Muscle of arm (tissue), 14 donors: Measurements from ENCODE around the gene CEP41. TPM values are rescaled to one million over a fixed set of nuclear protein-coding genes. Genes with fewer than 3 reads are reported as not detected.

ENCODE experiments used
- DNase-seq: peaks from one replicate; pipeline ENCODE4 v3.0.0-alpha.2; 2013
- long read RNA-seq, 11 donors: transcript quantifications; one replicate each; lab custom pipeline, GENCODE V29; 2026
- polyA plus RNA-seq, 12 donors: library from polyadenylated mRNA; unstranded; fragments of 120-200 nt; gene quantifications; one replicate each; pipeline ENCODE4 v1.2.1, GENCODE V29; 2013; ENCODE audit not compliant: insufficient read length in 12 of 12

Gene CEP41
- polyA plus RNA-seq = 100 to 1,000 TPM in 1 of 12 donors, 10 to 100 TPM in 11; 20.4 to 234 (median 23.7) TPM
- long read RNA-seq, donor 1, full-length matches to known transcripts = 5 of 5 reads
- long read RNA-seq, donor 1, partial matches to known transcripts = 0 of 5 reads
- long read RNA-seq, donor 1, other reads (novel, unspliced or antisense) = 0 of 5 reads
- long read RNA-seq, donor 2, full-length matches to known transcripts = 2 of 13 reads
- long read RNA-seq, donor 2, partial matches to known transcripts = 11 of 13 reads
- long read RNA-seq, donor 2, other reads (novel, unspliced or antisense) = 0 of 13 reads
- long read RNA-seq, donor 3, full-length matches to known transcripts = 3 of 3 reads
- long read RNA-seq, donor 3, partial matches to known transcripts = 0 of 3 reads
- long read RNA-seq, donor 3, other reads (novel, unspliced or antisense) = 0 of 3 reads
- long read RNA-seq, donor 4 = 0 reads
- long read RNA-seq, donor 5, full-length matches to known transcripts = 6 of 6 reads
- long read RNA-seq, donor 5, partial matches to known transcripts = 0 of 6 reads
- long read RNA-seq, donor 5, other reads (novel, unspliced or antisense) = 0 of 6 reads
- long read RNA-seq, donor 6, full-length matches to known transcripts = 4 of 13 reads
- long read RNA-seq, donor 6, partial matches to known transcripts = 9 of 13 reads
- long read RNA-seq, donor 6, other reads (novel, unspliced or antisense) = 0 of 13 reads
- long read RNA-seq, donor 7, full-length matches to known transcripts = 3 of 3 reads
- long read RNA-seq, donor 7, partial matches to known transcripts = 0 of 3 reads
- long read RNA-seq, donor 7, other reads (novel, unspliced or antisense) = 0 of 3 reads
- long read RNA-seq, donor 8, full-length matches to known transcripts = 3 of 3 reads
- long read RNA-seq, donor 8, partial matches to known transcripts = 0 of 3 reads
- long read RNA-seq, donor 8, other reads (novel, unspliced or antisense) = 0 of 3 reads
- long read RNA-seq, donor 9, full-length matches to known transcripts = 2 of 2 reads
- long read RNA-seq, donor 9, partial matches to known transcripts = 0 of 2 reads
- long read RNA-seq, donor 9, other reads (novel, unspliced or antisense) = 0 of 2 reads
- long read RNA-seq, donor 10, full-length matches to known transcripts = 7 of 7 reads
- long read RNA-seq, donor 10, partial matches to known transcripts = 0 of 7 reads
- long read RNA-seq, donor 10, other reads (novel, unspliced or antisense) = 0 of 7 reads
- long read RNA-seq, donor 11, full-length matches to known transcripts = 5 of 5 reads
- long read RNA-seq, donor 11, partial matches to known transcripts = 0 of 5 reads
- long read RNA-seq, donor 11, other reads (novel, unspliced or antisense) = 0 of 5 reads

GRCh38 chr7:130440527-130441365 is at the start of gene CEP41:
CEP41 (minus strand) TSS chr7:130441016; CDS start chr7:130440966, 50 bp downstream.
- DNase-seq = peak; percentile 98

- DNase-seq = no peak
Observed at GRCh38 chr7:130490311-130490791, 49.5 kb upstream of the CEP41 start.

GRCh38 chr7:130489140-130489983 is 48.5 kb upstream of the CEP41 start:
- no peak for DNase-seq

DNA sequence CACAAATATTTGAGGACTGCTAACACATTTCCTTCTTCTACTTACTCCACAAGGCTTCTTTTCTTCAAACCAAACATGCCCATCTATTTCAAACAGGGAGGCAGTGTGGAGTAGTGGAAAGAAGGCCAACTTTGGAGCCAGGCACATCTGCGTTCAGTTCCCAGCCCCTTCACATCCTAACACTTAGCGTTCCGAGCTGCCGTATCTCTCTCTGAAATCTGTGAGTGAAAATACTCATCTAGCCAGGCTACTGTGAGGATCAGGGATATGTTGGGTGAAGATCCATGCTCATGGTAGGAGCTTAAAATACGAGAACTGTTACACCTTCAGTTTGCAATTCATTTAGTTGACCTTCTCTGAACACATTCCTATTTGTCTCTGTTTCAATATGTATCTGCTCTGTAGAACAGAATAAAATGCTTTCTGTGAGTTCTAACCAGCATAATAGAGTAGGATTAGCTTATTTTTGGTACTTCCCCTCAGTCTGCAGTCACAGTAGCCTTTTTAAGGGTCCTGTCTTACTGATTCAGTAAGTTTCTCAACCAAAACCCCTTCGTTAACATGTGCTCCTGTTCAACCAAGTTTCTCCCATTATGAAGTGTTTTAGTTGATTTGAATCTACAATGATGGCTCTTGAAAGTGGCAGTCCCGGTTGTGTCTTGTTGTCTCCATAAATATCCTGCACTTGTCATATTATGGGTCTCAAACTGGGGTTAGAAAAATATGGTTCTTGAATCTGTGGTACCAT is 47.8 kb upstream of the CEP41 start:
- no peak for DNase-seq

DNA sequence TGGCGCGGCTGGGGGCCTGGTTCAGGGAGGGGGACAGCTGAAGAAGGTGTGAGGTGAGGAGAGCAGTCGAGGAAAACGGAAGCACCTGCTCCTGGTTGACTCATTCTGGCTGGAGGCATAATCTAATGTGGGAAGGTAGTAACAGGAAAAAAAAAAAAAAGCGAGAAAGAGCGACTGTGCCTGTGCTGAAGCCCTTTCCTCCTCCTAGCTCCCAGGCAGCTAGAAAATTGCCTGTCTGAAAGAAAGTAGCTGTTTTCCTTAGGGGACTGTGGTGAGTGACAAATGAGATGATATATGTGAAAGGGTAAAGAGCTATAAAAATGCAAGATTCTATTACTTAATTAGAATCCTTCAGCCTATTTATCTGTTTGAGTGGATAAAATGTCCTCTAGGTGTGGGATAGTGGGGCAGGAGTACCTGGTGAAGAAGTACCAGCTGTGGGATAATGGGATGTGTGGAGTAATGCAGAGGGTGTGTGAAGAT is 46.2 kb upstream of the CEP41 start:
- no peak for DNase-seq

- no peak for DNase-seq
Observed at GRCh38 chr7:130486114-130486953, 45.5 kb upstream of the CEP41 start.

- DNase-seq = no peak
Observed at GRCh38 chr7:130485734-130486113, 44.9 kb upstream of the CEP41 start.

GRCh38 chr7:130483031-130483430 is 42.2 kb upstream of the CEP41 start:
- no peak for DNase-seq

DNA sequence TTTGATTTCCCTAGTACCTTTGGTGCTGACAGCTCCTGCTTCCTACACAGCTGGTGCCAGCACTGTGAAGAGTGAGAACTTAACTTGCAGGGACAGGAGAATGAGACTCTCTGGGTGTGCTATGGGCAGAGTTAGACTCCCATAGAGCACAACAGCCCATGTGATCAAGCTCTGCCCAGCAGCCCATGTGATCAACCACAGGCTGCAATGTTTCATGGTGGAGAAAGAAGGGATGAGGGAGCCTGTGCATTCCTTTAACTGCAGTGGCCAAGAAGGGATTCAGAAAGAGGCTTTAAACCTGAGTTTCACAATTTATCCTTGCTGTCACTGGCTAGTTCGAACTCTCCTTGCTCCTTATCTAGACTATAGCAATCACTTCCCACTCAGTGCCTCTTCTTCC is 41.1 kb upstream of the CEP41 start:
- no peak for DNase-seq

GRCh38 chr7:130479716-130480400 is 39.0 kb upstream of the CEP41 start:
- DNase-seq = no peak

GRCh38 chr7:130478991-130479390 is 38.2 kb upstream of the CEP41 start:
- no peak for DNase-seq

GRCh38 chr7:130476297-130477150 is 35.7 kb upstream of the CEP41 start:
- no peak for DNase-seq

DNA sequence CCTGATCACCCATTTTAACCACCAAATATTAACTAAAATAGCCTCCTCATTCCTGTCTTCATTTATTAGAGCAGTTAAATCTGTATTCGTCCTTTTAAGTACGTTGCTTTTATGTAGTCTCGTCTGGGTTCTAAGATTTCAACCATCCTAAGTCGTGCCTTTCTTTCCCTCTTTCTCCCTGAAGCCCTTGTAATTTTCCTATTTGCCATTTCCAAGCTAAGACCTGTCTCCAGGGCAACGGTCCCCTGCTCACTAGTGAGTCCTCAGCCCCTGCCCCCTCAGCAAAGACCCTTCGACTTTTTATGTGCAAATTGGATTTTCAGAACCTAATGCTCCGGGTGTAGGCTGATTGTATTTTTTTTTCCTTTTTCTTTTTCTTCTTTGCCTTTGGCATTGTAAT is 35.0 kb upstream of the CEP41 start:
- no peak for DNase-seq

GRCh38 chr7:130473876-130474275 is 33.1 kb upstream of the CEP41 start:
- DNase-seq = no peak

DNA sequence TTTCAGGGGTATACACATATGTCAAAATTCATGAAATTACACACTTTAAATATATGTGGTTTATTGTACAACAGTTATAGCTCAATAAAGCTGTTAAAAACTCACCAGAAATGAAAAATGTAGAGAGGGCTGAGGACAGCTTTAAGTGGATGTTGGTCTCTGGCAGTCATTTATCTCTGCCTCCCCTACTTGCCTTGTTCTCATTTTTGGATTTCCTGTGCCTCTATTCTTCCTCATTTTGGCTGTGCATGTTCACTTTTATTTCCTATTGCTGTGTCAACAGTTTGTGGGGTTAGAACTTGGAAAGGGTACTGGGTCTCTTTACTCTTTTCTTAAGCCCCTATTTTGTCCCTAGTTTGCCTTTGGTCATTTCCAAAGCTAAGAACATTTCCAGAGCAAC is 32.5 kb upstream of the CEP41 start:
- DNase-seq = no peak

GRCh38 chr7:130471974-130472373 is 31.2 kb upstream of the CEP41 start:
- DNase-seq = no peak
